Subcutaneous adipose tissue (tissue), 4 donors: ENCODE data around the gene ELAPOR1. TPM values are rescaled to one million over a fixed set of nuclear protein-coding genes. Genes with fewer than 3 reads are reported as not detected.

Experiments
- total RNA-seq, 4 donors: library from RNA; depleted of rRNA; stranded (reverse); fragments of >200 nt; gene quantifications; one replicate each; pipeline ENCODE4 v1.1.0, GENCODE V29; 2016
- TF ChIP-seq, protein P1 (sequence below): fragments of 450-650 bp; IDR thresholded peaks from one replicate; pipeline ENCODE4 v1.5.1; 2016; ENCODE audit warnings: low read depth, mild to moderate bottlenecking, control low read depth, antibody characterized with exemption, moderate library complexity

The ELAPOR1 gene
- total RNA-seq, 4 donors from 2014 or later = 0.22 to 2.1 (median 0.51) TPM; not detected in 1

DNA sequence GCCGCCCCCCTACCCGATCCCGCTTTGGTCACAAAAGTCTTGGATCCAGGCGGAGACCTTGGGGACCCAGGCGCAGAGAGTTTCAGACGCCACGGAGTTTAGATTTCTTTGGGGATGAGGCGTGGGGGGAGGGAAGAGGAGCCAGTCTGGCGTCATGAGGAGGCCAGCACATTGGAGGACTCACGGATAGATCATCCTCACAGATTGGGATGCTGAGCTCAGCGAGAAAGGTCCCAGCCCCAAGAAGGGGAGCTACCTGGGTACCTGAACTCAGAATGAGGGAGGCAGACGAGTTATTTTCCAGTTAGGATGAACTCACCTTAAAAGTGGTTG lies 393 bp downstream of the ELAPOR1 start:
- TF ChIP-seq, protein P1, sequence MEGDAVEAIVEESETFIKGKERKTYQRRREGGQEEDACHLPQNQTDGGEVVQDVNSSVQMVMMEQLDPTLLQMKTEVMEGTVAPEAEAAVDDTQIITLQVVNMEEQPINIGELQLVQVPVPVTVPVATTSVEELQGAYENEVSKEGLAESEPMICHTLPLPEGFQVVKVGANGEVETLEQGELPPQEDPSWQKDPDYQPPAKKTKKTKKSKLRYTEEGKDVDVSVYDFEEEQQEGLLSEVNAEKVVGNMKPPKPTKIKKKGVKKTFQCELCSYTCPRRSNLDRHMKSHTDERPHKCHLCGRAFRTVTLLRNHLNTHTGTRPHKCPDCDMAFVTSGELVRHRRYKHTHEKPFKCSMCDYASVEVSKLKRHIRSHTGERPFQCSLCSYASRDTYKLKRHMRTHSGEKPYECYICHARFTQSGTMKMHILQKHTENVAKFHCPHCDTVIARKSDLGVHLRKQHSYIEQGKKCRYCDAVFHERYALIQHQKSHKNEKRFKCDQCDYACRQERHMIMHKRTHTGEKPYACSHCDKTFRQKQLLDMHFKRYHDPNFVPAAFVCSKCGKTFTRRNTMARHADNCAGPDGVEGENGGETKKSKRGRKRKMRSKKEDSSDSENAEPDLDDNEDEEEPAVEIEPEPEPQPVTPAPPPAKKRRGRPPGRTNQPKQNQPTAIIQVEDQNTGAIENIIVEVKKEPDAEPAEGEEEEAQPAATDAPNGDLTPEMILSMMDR = no peak

DNA sequence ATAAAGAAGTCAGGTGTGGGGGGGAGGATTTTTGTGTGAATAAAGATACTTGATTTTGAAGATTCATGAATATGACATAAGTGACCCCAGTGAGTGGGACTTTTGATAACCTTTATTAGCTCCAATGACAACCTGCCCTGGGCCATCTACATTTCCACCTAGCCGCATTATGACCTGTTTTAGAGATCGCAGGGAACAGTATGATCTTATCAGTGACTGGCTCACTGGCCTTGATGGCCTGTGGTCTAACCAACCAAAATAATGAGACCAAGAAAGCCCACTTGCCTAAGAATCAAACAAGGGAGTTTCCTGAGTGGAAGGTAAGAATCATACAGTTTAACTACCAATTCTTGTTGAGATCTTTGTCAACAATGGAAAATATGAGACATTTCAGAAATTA lies 1.8 kb downstream of the ELAPOR1 start:
- TF ChIP-seq, protein P1 = no peak

DNA sequence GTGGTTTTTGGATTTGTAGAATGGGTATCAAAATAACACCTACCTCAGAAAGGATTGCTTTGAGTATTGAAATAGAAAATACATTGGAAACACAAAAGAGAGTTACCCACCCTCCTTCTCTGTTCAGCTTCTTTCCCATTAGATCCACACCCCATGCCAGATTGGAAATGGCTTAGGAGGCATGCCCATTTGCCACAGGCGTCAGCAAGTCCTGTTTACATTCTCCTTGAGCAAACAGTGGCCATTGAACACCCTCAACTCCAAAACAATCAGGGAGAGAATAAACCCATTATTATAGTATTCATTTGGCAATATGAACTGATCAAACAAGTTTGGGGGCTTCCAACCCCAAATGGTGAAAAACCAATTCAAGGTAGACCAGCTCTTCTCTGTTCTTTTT lies 2.4 kb downstream of the ELAPOR1 start:
- TF ChIP-seq, protein P1 = no peak

DNA sequence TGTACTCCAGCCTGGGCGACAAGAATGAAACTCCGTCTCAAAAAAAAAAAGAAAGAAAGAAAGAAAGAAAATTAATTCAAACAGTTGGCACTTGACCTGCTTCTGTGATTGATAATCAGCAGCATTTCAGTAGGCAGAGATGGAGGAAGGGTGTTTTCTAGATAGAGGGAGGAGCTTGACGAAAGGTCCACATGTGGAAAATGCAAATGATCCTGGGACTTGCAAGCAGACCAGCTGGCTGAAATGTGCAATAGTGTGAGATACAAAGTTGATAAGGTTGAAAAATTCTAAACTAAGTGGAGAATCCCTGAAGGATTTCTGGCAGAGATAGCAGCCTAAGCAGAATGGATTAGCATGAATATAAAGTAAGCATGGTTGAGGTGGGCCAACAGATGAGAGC lies 4.2 kb downstream of the ELAPOR1 start:
- TF ChIP-seq, protein P1 = no peak

DNA sequence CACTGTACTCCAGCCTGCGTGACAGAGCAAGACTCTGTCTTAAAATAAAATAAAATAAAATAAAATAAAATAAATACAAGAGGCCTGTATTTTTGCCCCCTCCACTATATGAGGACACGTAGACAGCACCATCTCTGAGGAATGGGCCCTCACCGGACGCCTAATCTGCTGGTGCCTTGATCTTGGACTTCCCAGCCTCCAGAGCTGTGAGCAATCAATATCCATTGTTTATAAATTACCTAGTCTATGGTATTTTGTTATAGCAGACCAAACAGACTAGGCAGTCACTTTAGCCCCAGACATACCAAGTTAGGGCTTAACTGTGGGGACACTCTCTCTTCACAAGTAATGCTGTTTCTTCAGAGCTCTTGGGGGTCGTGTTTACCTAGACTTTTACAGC lies 6.4 kb downstream of the ELAPOR1 start:
- TF ChIP-seq, protein P1 = no peak

DNA sequence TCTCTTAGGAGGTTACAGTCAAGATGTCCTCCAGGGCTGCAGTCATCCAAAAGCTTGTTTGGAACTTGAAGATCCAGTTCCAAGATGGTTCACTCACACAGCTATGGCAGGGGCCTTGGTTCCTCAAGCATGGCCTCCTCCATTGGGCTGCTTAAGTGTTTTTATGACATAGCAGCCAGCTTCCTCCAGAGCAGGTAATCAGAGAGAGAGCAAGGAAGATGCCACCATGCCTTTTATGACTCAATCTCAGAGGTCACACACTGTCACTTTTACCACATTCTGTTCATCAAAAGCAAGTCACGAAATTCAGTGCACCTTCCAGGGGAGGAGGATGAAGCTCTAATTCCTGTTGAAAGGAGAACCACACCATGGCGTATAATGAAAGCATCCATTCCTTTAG lies 17.1 kb downstream of the ELAPOR1 start:
- TF ChIP-seq, protein P1 = no peak

DNA sequence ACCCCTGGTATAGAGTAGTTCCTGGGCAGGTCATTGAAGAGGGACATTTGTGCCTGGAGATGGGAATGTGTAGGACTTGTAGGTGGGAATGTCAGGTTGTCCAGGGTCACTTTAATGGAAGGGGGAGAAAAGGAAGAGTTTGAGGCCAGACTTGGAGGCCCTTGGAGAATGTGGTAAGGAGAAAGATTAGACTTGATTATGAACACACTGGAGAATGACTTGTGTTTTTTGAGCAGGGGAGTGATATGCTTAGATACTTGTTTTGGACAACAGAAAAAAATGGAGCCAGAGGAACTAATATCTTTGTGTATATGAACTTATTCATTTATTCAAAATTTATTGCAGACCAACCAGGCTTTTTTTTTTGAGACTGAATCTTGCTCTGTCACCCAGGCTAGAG lies 17.9 kb downstream of the ELAPOR1 start:
- TF ChIP-seq, protein P1 = no peak
